ENCODE results near the gene ARHGAP29. TPM values are rescaled to one million over a fixed set of nuclear protein-coding genes. Genes with fewer than 3 reads are reported as not detected.

ARHGAP29 gene
- total RNA-seq, 1 donor from 2014 or later, result 221 TPM

DNA sequence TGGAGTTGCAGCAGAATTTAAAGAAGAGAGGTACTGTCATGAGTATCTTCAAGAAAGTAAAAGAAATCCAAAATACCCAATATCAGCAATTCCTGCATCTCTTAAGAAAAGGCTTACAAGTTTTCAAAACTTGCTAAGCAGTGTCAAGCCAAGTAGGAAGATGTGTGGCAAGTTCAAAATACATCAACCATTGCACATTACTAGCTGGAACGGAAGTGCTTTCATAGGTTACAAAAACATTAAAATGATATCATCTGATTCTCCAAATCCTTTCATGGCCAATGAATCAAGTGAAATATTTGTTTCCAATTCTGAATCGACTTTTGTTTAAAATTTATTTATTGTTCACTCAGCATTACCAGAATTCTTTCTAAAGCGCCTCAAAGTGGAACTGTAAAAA lies 110.7 kb downstream of the ARHGAP29 start:
- no peak for DNase-seq (ENCODE audit: extremely low read depth, low read depth, low spot score)

DNA sequence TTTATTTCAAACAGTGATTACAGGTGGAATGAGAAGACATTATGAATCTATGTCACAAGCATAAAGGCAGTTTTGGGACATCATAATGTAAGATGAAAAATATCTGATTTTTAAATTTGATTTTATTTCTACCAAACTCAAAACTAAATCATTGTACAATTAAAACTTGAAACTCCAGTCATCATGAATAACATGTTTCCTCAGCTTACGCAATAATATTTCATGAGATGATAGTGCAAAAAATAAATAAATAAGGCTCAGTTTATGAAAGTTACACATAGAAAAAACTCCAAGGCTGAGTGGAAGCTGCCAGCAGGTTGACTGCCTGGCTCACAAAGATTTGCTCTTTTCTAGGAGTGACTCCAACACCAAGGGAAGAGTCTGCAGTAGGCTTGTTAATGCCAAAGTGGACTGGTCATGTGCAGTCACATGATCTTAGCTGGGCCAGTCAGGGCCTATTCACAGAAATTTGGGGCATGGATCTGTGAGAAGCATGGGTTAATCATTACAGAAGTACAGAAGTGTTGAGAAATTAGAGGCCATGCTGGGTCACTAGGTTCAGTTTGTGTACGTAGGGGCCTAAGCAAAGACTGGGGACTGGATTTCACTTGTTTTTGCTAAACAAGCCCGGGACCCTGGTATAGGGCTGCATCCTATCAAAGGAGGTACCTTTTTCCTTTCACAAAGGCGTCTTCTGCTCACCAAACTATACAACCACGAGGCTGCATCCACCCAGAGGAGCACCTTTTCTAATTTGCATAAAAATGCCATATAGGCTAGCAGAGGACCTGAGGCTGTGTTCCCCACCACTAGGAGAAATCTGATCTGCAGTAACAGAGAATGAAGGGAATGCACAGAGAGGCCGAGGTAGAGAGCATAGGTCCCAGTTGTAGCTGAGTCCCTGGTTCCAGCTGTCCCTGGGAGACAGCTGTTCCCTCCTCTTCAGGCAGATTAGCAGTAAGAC lies 111.6 kb downstream of the ARHGAP29 start:
- DNase-seq (ENCODE audit: extremely low read depth, low read depth, low spot score), result no peak

DNA sequence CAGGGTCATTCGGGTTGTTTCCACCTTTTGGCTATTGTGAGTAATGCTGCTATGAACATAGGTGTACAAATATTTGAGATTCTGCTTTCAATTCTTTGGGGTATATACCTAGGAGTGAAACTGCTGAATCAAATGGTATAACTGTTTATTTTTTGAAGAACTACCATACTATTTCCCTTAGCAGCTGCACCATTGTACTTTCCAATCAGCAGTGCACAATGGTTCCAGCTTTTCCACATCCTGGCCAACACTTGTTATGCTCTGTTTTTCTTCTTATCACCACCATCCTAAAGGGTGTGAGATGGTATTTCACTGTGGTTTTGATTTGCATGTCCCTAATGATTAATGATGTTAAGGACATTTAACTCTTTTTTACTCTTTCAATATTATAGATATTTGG lies 112.8 kb downstream of the ARHGAP29 start:
- DNase-seq (ENCODE audit: extremely low read depth, low read depth, low spot score), result no peak

DNA sequence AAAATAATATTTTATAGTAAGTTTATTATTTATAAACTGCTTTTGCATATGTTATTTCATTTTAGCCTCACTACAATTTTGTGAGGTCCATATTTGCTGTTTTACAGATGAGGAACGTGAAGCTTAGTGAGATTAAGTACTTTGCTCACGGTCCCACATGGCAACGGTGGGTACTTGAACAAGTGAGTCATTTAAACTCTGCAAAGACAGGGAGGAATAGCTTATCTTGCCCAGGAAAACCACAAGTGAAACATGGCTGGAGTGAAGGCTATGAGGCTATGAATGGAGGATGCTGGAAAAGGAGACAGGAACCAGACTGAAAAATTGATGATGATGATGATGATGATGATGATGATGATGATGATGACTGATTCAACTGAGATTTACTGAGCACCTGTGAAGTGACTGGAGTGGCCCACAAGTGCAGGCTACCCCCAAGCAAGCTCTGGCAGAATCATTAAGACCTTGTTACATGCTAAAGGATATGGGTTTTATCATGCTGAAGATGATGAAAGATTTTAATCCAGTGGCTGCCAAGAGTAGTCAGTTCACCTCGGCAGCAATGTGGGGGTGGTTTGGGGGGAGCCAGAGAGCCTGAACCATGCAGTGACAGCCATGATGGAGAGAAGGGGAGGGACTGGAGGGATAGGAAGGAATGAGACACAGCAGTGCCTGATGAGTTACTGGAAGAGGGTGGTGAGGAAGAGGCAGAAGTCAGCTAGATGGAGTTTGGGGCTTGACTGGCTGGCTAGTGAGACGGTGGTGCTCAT lies 115.0 kb downstream of the ARHGAP29 start:
- no peak for DNase-seq (ENCODE audit: extremely low read depth, low read depth, low spot score)

Other genes with a start within 250 kb of the ARHGAP29 start
- 1.5 and 7.0 TPM in 2 replicates for gene ABCA4, start 116.4 kb downstream of the ARHGAP29 start, total RNA-seq
- gene ABCD3, start 180.8 kb upstream of the ARHGAP29 start, total RNA-seq, result 17.6 and 18.7 TPM in 2 replicates